ENCODE measurements around the gene MYH1. TPM values are rescaled to one million over a fixed set of nuclear protein-coding genes. Genes with fewer than 3 reads are reported as not detected.
A peak's percentile ranks its signal among the peaks of the same experiment; 100 is the strongest.

Gene MYH1
- total and polyA plus RNA-seq, 2 of the 13 experiments (the other 11 are each of a cell fraction or from before 2014, with no cell fraction given) = 0.01 TPM; not detected in 1

DNA sequence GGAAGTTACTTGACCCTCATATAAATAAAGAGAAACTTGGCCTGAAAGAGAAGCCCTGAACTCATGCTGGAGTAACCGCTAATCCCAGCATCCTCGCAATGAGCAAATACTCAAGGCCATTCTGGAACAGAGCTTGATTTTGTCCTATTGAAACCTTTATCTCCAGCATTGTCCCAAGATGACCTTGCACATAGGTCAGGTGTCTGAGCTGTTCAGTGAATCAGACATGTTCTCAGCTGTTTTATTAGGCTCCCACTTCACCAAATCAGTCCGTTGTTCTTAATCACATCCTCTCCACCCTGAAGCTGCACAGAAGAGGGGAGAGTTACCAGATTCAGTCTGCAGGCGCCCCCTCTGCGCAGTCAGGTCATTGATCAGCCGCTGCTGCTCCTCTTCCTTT is 9.1 kb upstream of the MYH1 start (continued):
- TF ChIP-seq, protein P1, sequence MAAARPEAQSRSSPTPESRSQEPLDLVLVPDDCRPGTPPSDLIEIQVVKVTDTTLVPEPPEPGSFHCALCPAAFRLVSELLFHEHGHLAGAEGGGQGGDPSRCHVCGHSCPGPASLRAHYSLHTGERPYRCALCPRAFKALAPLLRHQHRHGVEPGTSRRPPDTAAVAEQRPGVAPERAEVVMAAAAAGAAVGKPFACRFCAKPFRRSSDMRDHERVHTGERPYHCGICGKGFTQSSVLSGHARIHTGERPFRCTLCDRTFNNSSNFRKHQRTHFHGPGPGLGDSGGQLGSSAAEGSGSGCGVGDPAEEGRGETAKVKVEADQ (CRISPR knock-in tag; IDR thresholded peaks at IDR 0.05; ENCODE audit: borderline replicate concordance) = no peak
- TF ChIP-seq GATAD2A (CRISPR knock-in tag; IDR thresholded peaks at IDR 0.05) (no peak), ZNF788 (CRISPR knock-in tag; IDR thresholded peaks at IDR 0.05; ENCODE audit: borderline replicate concordance) (no peak)

DNA sequence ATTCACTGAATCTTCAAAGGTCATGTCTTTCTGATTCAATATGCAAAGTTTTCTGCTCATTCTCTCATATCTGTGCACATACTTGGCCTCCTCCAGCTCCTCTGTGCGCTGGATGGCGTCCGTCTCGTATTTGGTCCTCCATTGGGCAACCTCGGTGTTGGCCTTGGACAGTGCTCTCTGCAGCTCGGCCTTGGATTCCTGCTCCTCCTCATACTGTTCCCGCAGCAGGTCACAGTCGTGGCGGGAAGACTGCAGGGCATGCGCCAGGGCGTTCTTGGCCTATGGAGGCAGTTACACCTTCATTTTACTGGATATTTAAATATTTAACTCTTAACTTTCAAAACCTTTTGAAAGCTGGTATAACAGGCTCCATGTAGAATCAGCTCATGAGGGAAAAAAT is 8.2 kb upstream of the MYH1 start:
- no peak overlapping the region for H3K4me2 ChIP-seq (ENCODE audit: low read depth, low read length)
- peaks cover 12% of the 10 kb centered on the region; the same call in 1 of the 2 replicates for H3K4me1 ChIP-seq (ENCODE audit: insufficient read depth, low read length)
- peaks cover 0 to 17% of the 10 kb centered on the region in 2 experiments; a peak in 1 of 5 replicates for H3K27me3 ChIP-seq (ENCODE audit: control insufficient read depth in 1 of 2, insufficient read depth in 2 of 2, low read length in 2 of 2)
- no TSS peak for BruUV-seq (replicated peaks)
- no peaks in the 10 kb centered on the region for H4K20me1 ChIP-seq (ENCODE audit: insufficient read depth, low read length)
- intact Hi-C loops (cut with micrococcal nuclease; ENCODE audit: unreplicated experiment) (no loop called here), in situ Hi-C loops (cut with HindIII; ENCODE audit: extremely low pct_ligation_motif_present, low pct_unique_long_range_greater_than_20kb) (no loop called here)
- no peak for DNase-seq (ENCODE audit: low spot score)
- no peaks in the 10 kb centered on the region for H3K36me3 ChIP-seq (replicated peaks in 1 of 2; ENCODE audit: control insufficient read depth in 1 of 2, insufficient read depth in 2 of 2, low read length in 2 of 2)
- H3K79me2 ChIP-seq (ENCODE audit: insufficient read depth, low read length) = no peaks in the 10 kb centered on the region
- no peak overlapping the region for H3K9ac ChIP-seq (ENCODE audit: insufficient read depth, low read depth, low read length)
- no peak overlapping the region for H2AFZ ChIP-seq (ENCODE audit: low read length)
- no peak overlapping the region for H3K4me3 ChIP-seq (replicated peaks in 1 of 3; ENCODE audit: insufficient read depth in 1 of 3, low read depth in 2 of 3, low read length in 3 of 3)
- WGBS (ENCODE audit: low lambda C conversion rate) = 0% methylated on average over 11 of the region's 11 CpGs
- no peak overlapping the region for H3K27ac ChIP-seq (ENCODE audit: extremely low read length, insufficient read depth, low read length)
- ATAC-seq = peak; percentile 68; the same call in 2 of the 3 replicates
- CTCF ChIA-PET (ENCODE audit: low intra/inter-chr PET ratio, low total read pairs) = no interaction called here
- POLR2A ChIA-PET = no interaction called here
- no peaks in the 10 kb centered on the region for H3K9me3 ChIP-seq (ENCODE audit: low read length)
- no peak for FAIRE-seq
- TF ChIP-seq ZNF383 (CRISPR knock-in tag; IDR thresholded peaks at IDR 0.05; ENCODE audit: borderline replicate concordance) = no peak
- peak; percentile 69 for TF ChIP-seq CEBPG (CRISPR knock-in tag; IDR thresholded peaks at IDR 0.05)
- 0 out of 2 replicates have a peak, but pooled peaks have one; percentile 13 for TF ChIP-seq SP5 (CRISPR knock-in tag; IDR thresholded peaks at IDR 0.05; ENCODE audit: borderline replicate concordance, low read depth)
- peak; percentile 35; the same call in 1 of the 2 replicates for TF ChIP-seq ZNF644 (CRISPR knock-in tag; IDR thresholded peaks at IDR 0.05; ENCODE audit: low read depth)
- no peak for TF ChIP-seq ZNF777 (CRISPR knock-in tag; IDR thresholded peaks at IDR 0.05)
- TF ChIP-seq ZMYM2 (CRISPR knock-in tag; IDR thresholded peaks at IDR 0.05) = 0 out of 2 replicates have a peak, but pooled peaks have one; percentile 21
- no peak for TF ChIP-seq FOXO1 (CRISPR knock-in tag; IDR thresholded peaks at IDR 0.05)
- TF ChIP-seq, protein P2, sequence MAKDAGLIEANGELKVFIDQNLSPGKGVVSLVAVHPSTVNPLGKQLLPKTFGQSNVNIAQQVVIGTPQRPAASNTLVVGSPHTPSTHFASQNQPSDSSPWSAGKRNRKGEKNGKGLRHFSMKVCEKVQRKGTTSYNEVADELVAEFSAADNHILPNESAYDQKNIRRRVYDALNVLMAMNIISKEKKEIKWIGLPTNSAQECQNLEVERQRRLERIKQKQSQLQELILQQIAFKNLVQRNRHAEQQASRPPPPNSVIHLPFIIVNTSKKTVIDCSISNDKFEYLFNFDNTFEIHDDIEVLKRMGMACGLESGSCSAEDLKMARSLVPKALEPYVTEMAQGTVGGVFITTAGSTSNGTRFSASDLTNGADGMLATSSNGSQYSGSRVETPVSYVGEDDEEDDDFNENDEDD (CRISPR knock-in tag; IDR thresholded peaks at IDR 0.05; ENCODE audit: borderline replicate concordance) = peak; percentile 55; the same call in 1 of the 2 replicates
- TF ChIP-seq SPEN (CRISPR knock-in tag; IDR thresholded peaks at IDR 0.05; ENCODE audit: low read depth) = no peak
- TF ChIP-seq, protein P3, sequence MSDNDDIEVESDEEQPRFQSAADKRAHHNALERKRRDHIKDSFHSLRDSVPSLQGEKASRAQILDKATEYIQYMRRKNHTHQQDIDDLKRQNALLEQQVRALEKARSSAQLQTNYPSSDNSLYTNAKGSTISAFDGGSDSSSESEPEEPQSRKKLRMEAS (IDR thresholded peaks at IDR 0.05) = peak; percentile 54
- TF ChIP-seq YY1 (IDR thresholded peaks at IDR 0.05; ENCODE audit: insufficient read depth, insufficient replicate concordance, low read depth, low read length) = peak; percentile 13
- TF ChIP-seq ZNF33B (CRISPR knock-in tag; IDR thresholded peaks at IDR 0.05) = no peak
- TF ChIP-seq, protein P4, sequence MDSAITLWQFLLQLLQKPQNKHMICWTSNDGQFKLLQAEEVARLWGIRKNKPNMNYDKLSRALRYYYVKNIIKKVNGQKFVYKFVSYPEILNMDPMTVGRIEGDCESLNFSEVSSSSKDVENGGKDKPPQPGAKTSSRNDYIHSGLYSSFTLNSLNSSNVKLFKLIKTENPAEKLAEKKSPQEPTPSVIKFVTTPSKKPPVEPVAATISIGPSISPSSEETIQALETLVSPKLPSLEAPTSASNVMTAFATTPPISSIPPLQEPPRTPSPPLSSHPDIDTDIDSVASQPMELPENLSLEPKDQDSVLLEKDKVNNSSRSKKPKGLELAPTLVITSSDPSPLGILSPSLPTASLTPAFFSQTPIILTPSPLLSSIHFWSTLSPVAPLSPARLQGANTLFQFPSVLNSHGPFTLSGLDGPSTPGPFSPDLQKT (CRISPR knock-in tag; IDR thresholded peaks at IDR 0.05; ENCODE audit: borderline replicate concordance) = no peak
- no peak for TF ChIP-seq MEIS2 (CRISPR knock-in tag; IDR thresholded peaks at IDR 0.05)
- TF ChIP-seq, protein P5, sequence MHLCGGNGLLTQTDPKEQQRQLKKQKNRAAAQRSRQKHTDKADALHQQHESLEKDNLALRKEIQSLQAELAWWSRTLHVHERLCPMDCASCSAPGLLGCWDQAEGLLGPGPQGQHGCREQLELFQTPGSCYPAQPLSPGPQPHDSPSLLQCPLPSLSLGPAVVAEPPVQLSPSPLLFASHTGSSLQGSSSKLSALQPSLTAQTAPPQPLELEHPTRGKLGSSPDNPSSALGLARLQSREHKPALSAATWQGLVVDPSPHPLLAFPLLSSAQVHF (CRISPR knock-in tag; IDR thresholded peaks at IDR 0.05) = no peak
- TF ChIP-seq ATAD3A (CRISPR knock-in tag; IDR thresholded peaks at IDR 0.05) = no peak
- peak; percentile 60 for TF ChIP-seq CEBPB (IDR thresholded peaks at IDR 0.05; ENCODE audit: borderline replicate concordance, low read depth, low read length)
- TF ChIP-seq ZNF263 (CRISPR knock-in tag; IDR thresholded peaks at IDR 0.05) = peak; percentile 86
